K562 (cell line): ENCODE results near the gene EPHA10. TPM values are rescaled to one million over a fixed set of nuclear protein-coding genes. Genes with fewer than 3 reads are reported as not detected.

ENCODE experiments used
- ARID1B ChIP-seq: fragments of 450-650 bp; IDR thresholded peaks from 2 replicates; pipeline ENCODE4 v1.6.1; 2016; ENCODE audit warnings: antibody characterized with exemption, mild to moderate bottlenecking, inconsistent platforms
- CTBP1 ChIP-seq: fragments of 450-650 bp; IDR thresholded peaks from 2 replicates; pipeline ENCODE4 v1.6.1; 2016; ENCODE audit warnings: borderline replicate concordance
- POLR2AphosphoS5 ChIP-seq: IDR thresholded peaks from 2 replicates; pipeline ENCODE4 v1.6.1; 2011; ENCODE audit warnings: mild to moderate bottlenecking, low read depth, low read length, moderate library complexity; ENCODE audit not compliant: control insufficient read depth, insufficient read depth
- SMARCC2 ChIP-seq: fragments of 450-650 bp; IDR thresholded peaks from 2 replicates; pipeline ENCODE4 v1.6.1; 2017; ENCODE audit warnings: antibody characterized with exemption, moderate library complexity, mild to moderate bottlenecking, low read depth
- ZNF143 ChIP-seq: sonication (generic); formaldehyde crosslinking; IDR thresholded peaks from 2 replicates; pipeline ENCODE4 v1.9.0; 2022; ENCODE audit warnings: mild to moderate bottlenecking, missing genetic modification reagents
- polyA plus RNA-seq, 8 experiments: library from polyadenylated mRNA; depleted of rRNA in 4 of 8; stranded (reverse) in 5 of 8; unstranded in 3 of 8; fragments of >200 nt; fragmentation: Nextera tagmentation in 2 of 8; fragmentation: Illumina TruSeq in 1 of 8; extraction: Ambion mirVana in 2 of 8; extraction: Trizol in 1 of 8; gene quantifications; 2 replicates each; pipeline versions ENCODE4 v1.2.1 to v1.2.3, GENCODE V29; 2011 to 2014; ENCODE audit warnings: inconsistent platforms in 1 of 8, missing spikeins in 1 of 8
- total RNA-seq, 7 experiments: library from RNA; depleted of rRNA in 6 of 7; stranded (reverse); fragments of >200 nt in 6 of 7; fragmentation: Illumina TruSeq in 2 of 7; extraction: Trizol in 2 of 7; gene quantifications; 2 replicates each; pipeline versions ENCODE4 v1.2.1 to v1.2.3, GENCODE V29; 2011 to 2021; ENCODE audit warnings: low replicate concordance in 1 of 7
- TF ChIP-seq, protein P1 (sequence below): fragments of 250-450 bp; sonication (Bioruptor Pico); IDR thresholded peaks from 2 replicates; pipeline ENCODE4 v1.5.0; 2022; ENCODE audit warnings: mild to moderate bottlenecking
- TF ChIP-seq, protein P2 (sequence below): fragments of 200-800 bp; sonication (Bioruptor generic); IDR thresholded peaks from 2 replicates; pipeline ENCODE4 v1.6.1; 2017; ENCODE audit warnings: missing genetic modification characterization, missing compliant biosample characterization
- TF ChIP-seq, protein P3 (sequence below): sonication (generic); formaldehyde crosslinking; IDR thresholded peaks from 2 replicates; pipeline ENCODE4 v1.8.1; 2023; ENCODE audit warnings: mild to moderate bottlenecking, missing genetic modification reagents
- TF ChIP-seq, protein P4 (sequence below): fragments of 200-800 bp; sonication (Bioruptor generic); IDR thresholded peaks from 2 replicates; pipeline ENCODE4 v1.6.1; 2017; ENCODE audit warnings: missing genetic modification characterization, missing compliant biosample characterization
- TF ChIP-seq, protein P5 (sequence below): fragments of 250-450 bp; sonication (Bioruptor Pico); IDR thresholded peaks from 2 replicates; pipeline ENCODE4 v1.5.0; 2021
- TF ChIP-seq, protein P6 (sequence below): fragments of 450-650 bp; IDR thresholded peaks from 2 replicates; pipeline ENCODE4 v1.6.1; 2017; ENCODE audit warnings: mild to moderate bottlenecking, moderate library complexity
- TF ChIP-seq, protein P7 (sequence below): fragments of 250-450 bp; sonication (Bioruptor Pico); IDR thresholded peaks from 2 replicates; pipeline ENCODE4 v1.5.0; 2020; ENCODE audit warnings: mild to moderate bottlenecking, borderline replicate concordance

The EPHA10 gene
- total and polyA plus RNA-seq, 9 of the 15 experiments (the other 6 are each of a cell fraction or from before 2014, with no cell fraction given) = 0.03 TPM; not detected in 8

DNA sequence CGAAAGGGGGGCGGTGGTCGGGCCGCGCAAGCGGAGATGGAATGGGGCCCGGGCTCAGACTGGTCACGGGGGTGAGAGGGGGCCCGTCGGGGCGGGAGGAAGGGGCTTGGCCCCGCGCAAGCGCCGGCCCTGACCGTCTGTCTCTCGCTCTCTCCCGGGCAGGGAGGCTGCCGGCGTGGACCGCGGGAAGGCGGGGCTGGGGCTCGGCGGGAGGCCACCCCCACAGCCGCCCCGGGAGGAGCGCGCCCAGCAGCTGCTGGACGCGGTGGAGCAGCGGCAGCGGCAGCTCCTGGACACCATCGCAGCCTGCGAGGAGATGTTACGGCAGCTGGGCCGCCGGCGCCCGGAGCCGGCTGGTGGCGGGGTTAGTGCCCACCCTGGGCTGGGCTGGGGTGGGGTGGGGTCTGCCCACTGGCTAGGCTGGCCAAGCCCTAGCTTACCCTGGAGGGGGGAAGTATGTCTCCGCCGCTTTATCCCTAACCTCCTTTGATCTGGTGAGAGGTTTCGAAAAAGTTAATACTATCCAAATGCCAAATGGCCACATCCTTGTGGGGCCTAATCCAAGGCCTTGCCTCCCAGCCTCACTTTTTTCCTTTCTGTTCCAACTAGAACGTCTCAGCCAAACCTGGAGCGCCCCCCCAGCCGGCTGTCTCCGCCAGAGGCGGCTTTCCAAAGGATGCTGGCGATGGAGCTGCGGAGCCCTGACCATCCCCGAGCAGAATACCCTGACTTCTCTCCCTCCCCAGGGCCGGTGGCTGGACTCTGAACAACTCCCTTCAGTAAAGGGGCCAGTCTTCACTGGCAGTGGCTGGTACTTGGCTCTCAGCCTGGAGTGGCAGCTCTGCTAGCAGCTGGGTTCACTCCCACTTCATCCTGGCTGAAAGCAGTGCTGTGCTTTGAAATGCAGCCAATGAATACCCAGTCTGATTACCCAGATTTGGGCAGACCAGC is 43.7 kb upstream of the EPHA10 start (continued):
- TF ChIP-seq, protein P1, sequence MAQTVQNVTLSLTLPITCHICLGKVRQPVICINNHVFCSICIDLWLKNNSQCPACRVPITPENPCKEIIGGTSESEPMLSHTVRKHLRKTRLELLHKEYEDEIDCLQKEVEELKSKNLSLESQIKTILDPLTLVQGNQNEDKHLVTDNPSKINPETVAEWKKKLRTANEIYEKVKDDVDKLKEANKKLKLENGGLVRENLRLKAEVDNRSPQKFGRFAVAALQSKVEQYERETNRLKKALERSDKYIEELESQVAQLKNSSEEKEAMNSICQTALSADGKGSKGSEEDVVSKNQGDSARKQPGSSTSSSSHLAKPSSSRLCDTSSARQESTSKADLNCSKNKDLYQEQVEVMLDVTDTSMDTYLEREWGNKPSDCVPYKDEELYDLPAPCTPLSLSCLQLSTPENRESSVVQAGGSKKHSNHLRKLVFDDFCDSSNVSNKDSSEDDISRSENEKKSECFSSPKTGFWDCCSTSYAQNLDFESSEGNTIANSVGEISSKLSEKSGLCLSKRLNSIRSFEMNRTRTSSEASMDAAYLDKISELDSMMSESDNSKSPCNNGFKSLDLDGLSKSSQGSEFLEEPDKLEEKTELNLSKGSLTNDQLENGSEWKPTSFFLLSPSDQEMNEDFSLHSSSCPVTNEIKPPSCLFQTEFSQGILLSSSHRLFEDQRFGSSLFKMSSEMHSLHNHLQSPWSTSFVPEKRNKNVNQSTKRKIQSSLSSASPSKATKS (CRISPR knock-in tag) = no peak
- TF ChIP-seq, protein P2, sequence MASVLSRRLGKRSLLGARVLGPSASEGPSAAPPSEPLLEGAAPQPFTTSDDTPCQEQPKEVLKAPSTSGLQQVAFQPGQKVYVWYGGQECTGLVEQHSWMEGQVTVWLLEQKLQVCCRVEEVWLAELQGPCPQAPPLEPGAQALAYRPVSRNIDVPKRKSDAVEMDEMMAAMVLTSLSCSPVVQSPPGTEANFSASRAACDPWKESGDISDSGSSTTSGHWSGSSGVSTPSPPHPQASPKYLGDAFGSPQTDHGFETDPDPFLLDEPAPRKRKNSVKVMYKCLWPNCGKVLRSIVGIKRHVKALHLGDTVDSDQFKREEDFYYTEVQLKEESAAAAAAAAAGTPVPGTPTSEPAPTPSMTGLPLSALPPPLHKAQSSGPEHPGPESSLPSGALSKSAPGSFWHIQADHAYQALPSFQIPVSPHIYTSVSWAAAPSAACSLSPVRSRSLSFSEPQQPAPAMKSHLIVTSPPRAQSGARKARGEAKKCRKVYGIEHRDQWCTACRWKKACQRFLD (CRISPR knock-in tag) = no peak
- no peak for TF ChIP-seq ARID1B
- TF ChIP-seq, protein P3, sequence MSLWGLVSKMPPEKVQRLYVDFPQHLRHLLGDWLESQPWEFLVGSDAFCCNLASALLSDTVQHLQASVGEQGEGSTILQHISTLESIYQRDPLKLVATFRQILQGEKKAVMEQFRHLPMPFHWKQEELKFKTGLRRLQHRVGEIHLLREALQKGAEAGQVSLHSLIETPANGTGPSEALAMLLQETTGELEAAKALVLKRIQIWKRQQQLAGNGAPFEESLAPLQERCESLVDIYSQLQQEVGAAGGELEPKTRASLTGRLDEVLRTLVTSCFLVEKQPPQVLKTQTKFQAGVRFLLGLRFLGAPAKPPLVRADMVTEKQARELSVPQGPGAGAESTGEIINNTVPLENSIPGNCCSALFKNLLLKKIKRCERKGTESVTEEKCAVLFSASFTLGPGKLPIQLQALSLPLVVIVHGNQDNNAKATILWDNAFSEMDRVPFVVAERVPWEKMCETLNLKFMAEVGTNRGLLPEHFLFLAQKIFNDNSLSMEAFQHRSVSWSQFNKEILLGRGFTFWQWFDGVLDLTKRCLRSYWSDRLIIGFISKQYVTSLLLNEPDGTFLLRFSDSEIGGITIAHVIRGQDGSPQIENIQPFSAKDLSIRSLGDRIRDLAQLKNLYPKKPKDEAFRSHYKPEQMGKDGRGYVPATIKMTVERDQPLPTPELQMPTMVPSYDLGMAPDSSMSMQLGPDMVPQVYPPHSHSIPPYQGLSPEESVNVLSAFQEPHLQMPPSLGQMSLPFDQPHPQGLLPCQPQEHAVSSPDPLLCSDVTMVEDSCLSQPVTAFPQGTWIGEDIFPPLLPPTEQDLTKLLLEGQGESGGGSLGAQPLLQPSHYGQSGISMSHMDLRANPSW (CRISPR knock-in tag) = no peak
- TF ChIP-seq, protein P4, sequence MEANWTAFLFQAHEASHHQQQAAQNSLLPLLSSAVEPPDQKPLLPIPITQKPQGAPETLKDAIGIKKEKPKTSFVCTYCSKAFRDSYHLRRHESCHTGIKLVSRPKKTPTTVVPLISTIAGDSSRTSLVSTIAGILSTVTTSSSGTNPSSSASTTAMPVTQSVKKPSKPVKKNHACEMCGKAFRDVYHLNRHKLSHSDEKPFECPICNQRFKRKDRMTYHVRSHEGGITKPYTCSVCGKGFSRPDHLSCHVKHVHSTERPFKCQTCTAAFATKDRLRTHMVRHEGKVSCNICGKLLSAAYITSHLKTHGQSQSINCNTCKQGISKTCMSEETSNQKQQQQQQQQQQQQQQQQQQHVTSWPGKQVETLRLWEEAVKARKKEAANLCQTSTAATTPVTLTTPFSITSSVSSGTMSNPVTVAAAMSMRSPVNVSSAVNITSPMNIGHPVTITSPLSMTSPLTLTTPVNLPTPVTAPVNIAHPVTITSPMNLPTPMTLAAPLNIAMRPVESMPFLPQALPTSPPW = peak; percentile 90
- no peak for TF ChIP-seq SMARCC2
- TF ChIP-seq POLR2AphosphoS5 = no peak
- TF ChIP-seq, protein P5, sequence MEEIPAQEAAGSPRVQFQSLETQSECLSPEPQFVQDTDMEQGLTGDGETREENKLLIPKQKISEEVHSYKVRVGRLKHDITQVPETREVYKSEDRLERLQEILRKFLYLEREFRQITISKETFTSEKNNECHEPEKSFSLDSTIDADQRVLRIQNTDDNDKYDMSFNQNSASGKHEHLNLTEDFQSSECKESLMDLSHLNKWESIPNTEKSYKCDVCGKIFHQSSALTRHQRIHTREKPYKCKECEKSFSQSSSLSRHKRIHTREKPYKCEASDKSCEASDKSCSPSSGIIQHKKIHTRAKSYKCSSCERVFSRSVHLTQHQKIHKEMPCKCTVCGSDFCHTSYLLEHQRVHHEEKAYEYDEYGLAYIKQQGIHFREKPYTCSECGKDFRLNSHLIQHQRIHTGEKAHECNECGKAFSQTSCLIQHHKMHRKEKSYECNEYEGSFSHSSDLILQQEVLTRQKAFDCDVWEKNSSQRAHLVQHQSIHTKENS (CRISPR knock-in tag) = no peak
- TF ChIP-seq CTBP1 = peak; percentile 74
- TF ChIP-seq, protein P6, sequence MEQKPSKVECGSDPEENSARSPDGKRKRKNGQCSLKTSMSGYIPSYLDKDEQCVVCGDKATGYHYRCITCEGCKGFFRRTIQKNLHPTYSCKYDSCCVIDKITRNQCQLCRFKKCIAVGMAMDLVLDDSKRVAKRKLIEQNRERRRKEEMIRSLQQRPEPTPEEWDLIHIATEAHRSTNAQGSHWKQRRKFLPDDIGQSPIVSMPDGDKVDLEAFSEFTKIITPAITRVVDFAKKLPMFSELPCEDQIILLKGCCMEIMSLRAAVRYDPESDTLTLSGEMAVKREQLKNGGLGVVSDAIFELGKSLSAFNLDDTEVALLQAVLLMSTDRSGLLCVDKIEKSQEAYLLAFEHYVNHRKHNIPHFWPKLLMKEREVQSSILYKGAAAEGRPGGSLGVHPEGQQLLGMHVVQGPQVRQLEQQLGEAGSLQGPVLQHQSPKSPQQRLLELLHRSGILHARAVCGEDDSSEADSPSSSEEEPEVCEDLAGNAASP = no peak
- TF ChIP-seq, protein P7, sequence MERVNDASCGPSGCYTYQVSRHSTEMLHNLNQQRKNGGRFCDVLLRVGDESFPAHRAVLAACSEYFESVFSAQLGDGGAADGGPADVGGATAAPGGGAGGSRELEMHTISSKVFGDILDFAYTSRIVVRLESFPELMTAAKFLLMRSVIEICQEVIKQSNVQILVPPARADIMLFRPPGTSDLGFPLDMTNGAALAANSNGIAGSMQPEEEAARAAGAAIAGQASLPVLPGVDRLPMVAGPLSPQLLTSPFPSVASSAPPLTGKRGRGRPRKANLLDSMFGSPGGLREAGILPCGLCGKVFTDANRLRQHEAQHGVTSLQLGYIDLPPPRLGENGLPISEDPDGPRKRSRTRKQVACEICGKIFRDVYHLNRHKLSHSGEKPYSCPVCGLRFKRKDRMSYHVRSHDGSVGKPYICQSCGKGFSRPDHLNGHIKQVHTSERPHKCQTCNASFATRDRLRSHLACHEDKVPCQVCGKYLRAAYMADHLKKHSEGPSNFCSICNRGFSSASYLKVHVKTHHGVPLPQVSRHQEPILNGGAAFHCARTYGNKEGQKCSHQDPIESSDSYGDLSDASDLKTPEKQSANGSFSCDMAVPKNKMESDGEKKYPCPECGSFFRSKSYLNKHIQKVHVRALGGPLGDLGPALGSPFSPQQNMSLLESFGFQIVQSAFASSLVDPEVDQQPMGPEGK (CRISPR knock-in tag) = no peak
- TF ChIP-seq ZNF143 = peak; percentile 31; the same call in 1 of the 2 replicates
